Stimulated activated CD4-positive, alpha-beta T cell treated with anti-CD3 and anti-CD28 coated beads, Interleukin-4, amount 100 ng/mL, for 4 hours (primary cell): ENCODE measurements around the gene CFAP410.
"Not testable (repeated sequence)": the region's sequence is repeated elsewhere in the genome, so short reads cannot be mapped to it uniquely, and the experiment has no call there.

ENCODE experiments used
- DNase-seq, 2 experiments: peaks; one replicate each; pipeline ENCODE4 v3.0.0-alpha.2; 2020

The CFAP410 gene

DNA sequence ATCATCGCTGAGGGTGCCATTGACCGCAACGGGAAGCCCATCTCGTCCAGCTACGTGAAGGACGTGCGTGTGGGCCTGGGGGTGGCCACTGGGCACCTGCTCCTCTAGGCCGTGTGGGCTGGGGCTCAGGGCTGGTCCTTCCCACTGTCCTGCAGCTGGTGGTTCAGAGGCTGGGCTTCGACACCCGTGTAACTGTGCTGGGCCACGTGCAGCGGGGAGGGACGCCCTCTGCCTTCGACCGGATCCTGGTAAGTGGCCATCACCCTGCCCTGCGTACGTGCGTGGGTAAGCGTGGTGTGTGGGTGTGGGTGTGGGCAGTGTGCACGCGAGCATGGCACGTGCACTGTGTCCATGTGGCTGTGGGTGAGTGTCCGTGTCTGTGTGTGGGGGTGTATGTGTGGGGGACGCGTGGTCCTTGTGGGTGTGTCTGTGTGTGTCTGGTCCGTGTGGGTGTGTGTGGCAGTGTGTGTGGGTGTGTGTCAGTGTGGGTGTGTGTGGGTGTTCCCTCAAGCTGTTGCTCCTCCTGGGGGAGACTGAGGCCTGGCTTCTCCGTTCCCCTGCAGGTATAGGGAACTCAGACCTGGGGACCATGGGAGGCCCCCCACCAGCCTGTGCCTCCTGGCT is 22.8 kb downstream of the CFAP410 start:
- DNase-seq = no peak

DNA sequence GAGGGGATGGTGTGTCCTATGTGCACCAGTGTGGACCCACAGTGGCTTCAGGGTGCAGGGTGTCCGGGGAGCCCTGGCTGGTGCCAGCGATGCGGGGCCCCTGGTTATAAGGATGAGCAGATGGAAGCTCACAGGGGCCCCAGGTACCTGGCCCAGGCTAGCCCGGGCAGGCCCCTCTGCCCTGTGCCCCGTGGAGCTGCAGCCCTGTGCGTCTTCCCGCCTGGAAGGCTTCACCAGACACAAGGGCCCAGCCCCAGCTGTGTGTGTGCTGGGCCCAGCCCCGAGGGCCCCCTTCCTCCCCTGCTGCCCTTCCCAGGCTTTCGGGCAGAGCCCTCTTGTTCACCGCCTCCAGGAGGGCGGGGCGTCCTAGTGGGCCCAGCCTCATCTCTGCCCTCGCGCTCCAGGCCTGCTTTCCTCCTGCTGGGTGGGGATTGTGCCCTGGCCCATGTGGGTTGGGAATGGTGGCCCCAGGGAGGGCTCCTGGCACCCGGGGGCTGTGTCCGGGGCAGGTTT is 23.4 kb downstream of the CFAP410 start:
- no peak for DNase-seq

DNA sequence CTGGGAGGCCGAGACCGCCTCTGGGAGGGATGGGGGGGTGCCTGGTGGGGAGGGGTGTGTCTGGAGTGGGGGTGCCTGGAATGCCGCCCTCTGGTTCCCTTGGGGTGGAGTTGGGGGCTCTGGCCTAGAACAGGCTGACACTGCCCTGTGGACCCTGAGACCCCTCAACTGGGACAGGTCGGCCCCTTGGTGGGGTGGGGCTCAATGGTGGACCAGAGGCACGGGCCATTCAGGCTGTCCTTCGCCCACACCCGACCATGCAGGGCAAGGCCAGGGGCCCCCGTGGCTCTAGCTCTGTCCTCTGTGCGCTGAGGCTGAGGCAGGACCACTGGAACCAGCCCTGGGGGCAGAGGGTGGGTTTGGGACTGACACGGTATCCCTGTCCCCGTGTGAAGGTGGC is 24.6 kb downstream of the CFAP410 start:
- no peak for DNase-seq

DNA sequence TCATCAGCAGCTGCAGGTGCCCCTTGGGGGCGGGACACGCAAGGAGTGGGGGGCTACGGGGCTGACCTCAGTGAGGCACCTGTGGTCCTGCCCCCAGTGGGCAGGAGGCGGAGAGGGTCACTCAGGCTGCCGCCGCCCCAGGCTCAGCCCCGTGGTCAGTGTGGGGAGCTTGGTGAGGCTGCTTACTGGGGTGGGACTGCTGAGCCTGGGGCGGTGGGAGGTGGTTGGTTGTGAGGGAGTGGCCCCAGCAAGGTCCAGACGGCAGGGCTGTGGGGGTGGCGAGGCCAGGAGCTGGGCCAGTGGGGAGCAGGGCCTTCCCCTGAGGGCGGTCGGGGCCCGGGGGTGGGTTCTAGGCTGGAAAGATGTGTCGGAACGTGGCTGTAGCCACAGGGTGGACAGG is 25.1 kb downstream of the CFAP410 start:
- DNase-seq = no peak

DNA sequence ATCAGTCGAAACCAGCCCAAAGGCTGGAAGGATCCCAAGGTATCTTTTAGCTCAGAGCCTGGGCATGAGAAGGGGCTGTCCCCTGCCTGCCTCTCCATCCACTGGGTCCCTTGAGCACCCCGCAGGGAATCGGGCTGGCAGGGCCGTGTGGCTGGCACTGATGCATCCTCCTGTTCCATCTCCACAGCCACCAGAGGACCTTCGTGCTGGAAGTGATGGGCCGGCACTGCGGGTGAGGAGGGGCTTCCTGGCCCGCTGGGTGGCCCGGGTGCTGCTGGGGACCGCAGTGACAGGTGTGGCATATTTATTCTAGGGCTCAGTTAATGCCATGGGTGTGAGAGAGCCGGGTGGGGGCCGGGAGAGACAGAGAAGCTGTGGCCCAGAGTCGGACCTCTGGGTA is 25.7 kb downstream of the CFAP410 start:
- DNase-seq = no peak

DNA sequence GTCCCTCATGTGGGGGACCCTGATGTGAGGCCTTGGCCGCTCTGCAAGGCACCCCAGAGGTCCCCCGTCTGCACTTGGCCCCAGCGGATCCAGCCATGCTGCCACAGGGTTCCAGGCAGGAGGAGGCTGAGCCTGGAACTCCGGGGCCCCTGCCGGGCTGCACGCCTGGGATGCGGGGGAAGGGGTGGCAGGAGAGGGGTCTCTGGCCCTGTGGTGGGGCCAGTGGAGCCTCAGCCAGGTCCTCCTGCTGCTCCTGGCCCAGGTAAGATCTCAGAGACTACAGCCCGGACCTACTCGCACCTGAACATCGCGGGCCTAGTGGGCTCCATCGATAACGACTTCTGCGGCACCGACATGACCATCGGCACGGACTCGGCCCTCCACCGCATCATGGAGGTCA is 26.5 kb downstream of the CFAP410 start:
- no peak for DNase-seq

DNA sequence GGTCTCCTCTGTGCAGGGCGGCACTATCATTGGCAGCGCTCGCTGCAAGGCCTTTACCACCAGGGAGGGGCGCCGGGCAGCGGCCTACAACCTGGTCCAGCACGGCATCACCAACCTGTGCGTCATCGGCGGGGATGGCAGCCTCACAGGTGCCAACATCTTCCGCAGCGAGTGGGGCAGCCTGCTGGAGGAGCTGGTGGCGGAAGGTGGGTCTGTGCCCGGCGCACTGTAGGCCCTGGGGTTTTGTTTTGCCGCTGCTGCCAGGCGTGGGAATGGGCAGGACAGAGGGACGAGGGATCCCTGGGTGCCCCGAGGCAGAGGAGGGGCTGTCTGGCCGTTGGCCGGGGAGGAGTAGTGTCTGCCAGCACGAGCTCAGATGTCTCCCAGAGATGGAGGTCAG is 27.1 kb downstream of the CFAP410 start:
- no peak for DNase-seq

DNA sequence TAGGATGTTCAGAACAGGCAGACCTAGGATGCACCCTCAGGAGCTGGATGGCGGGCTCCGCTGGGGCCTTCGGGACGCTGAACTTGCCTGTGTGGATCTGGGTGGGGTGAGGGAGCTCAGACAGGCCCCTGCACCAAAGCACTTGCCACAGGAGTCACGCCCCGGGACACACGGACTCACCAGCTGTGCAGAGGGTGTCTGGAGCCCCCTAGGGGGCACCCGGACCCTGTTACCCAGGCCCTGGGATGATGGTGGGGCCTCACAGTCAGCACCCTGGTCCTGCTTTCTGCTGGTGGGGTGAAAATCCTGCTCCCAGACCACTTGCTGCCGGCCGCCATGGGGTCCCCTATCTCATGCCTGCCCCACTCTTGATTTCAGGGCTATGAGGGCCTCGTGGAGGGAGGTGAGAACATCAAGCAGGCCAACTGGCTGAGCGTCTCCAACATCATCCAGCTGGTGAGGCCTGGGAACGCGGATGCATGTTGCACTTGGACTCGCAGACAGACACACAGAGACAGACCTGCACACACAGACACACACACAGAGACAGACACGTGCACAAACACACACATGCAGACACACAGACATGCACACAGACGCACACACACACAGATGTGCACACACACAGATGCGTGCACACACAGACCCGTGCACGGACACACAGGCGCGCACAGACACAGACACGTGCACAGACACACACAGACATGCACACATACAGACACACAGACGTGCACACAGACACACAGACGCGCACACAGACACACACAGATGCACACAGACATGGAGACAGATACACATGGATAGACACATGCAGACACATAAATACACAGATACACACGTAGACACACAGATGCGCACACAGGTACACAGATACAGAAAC is 28.3 kb downstream of the CFAP410 start:
- DNase-seq = no peak

DNA sequence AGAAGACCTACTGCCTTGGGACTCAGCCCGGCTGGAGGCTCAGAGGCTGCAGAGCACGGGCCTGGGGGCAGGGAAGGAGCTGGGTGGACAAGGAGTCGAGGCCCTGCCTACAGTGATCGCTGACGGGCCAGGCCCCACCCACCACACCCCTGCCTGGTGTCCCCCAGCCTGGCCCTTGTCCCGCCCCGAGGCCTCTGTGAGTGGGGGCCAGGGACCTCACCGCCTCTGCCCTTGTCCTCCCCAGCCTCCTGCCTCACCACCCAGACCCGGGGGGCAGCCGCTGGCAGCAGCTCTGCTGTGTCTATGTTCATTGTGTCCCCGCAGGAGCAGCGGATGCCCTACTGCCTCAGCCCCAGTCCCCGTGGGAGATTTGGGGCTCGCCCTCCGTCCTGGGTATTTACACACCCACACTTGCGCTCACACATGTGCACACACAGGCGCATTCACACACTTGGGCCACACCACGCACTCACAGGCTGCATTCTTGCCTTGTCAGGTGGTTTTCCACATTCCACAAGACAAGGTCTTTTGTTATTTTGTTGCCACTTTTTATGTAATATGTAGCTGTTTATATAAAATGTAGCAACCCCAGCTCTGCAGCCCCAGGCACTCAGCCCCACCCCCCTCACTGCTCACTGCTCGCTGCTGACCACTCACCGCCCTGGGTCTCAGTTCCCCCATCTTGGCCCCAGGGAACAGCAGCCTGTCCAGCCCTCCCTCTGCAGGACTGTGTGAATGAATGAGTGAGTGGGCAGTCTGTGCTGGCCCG is 32.1 kb downstream of the CFAP410 start:
- DNase-seq = no peak

DNA sequence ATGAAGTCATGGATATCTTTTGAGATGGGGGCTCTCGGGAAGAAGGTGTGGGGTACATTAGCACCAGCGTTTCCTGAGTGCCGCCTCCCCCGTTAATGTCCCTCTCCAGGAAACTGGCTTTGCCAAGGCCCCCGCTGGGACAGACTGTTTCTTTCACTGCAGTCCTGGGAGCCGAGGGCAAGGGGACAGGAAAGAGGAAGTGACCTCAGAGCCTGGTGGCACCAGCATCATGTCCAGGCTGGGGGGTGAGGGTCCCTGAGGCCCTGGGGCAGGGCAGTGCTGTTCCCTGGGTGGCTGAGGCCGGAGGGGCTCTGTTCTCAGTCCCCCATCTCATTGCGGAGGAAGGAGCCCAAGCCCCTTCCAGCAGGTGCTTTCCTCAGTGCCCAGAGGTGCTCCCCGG is 33.5 kb downstream of the CFAP410 start:
- DNase-seq = no peak

DNA sequence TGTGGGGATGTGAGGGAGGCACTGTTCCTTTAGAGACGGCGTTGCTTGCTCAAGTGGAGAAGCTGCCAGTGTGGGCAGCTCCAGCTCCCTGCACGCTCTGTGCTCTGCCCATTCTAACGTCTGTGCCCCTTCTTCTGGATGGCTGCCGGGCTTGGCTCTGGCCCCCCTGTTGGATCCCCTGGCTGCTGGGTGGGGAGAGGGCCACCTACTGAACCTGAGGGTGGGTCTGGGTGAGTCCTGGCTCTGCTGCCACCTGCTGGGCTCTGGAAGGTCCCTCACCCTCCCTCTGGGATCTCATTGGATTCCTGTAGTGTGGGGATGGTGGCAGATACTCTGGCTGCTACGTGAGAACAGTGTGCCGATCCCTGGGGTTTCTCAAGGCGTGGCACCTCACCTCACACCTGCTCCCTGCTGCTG is 34.3 kb downstream of the CFAP410 start:
- peak; percentile 32 to 49 for DNase-seq

DNA sequence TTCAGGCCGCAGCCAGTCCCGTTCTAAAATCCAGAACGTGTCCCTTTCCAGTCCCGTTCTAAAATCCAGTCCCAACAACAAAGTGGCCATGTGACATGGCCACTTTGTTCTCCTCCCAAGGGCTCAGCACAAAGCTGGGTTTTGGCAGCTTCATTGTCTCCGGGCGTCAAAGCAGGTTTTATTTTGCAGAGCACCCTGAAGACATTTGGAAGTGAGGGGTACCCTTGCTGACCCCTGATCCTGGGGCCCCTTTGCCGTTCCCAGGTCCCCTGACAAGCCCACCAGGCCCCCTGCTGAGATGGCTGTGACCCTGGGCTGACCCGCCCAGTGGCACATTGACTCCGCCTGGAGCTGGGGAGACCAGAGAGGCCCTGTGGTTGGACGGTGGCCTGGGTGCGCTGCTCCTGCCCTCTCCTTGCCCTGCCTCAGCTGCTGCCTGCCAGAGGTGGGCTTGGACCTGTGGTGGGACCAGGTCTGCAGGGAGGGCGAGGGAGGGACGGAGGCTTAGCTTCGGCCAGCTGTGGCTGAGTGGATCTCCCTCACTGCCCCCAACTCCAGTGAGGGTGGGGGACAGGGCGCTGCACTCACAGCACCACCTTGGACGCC is 35.1 kb downstream of the CFAP410 start:
- no peak for DNase-seq

DNA sequence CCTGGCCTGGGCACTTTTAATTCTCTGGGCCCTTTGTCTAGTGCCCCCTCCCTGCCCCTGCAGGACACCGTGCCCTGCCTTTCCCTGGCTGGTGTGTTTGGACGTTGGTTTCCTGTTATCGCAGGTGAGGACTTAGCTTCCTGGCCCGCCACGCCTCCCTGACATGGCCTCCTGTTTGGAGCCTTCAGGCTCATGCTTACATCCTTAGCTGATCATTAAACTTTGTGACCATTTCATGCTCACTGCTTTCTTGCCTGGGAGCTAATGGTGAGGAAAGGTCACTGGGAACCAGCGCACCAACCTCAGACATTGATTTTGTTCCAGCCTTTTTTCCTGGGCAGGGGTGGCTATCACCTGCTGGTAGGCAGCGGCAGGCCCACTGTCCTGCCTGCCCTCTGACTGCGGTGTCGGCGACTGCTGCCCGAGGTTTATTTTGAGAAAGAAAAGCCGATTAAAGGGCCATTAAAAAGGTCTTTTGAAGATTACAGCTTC is 35.7 kb downstream of the CFAP410 start:
- no peak for DNase-seq

DNA sequence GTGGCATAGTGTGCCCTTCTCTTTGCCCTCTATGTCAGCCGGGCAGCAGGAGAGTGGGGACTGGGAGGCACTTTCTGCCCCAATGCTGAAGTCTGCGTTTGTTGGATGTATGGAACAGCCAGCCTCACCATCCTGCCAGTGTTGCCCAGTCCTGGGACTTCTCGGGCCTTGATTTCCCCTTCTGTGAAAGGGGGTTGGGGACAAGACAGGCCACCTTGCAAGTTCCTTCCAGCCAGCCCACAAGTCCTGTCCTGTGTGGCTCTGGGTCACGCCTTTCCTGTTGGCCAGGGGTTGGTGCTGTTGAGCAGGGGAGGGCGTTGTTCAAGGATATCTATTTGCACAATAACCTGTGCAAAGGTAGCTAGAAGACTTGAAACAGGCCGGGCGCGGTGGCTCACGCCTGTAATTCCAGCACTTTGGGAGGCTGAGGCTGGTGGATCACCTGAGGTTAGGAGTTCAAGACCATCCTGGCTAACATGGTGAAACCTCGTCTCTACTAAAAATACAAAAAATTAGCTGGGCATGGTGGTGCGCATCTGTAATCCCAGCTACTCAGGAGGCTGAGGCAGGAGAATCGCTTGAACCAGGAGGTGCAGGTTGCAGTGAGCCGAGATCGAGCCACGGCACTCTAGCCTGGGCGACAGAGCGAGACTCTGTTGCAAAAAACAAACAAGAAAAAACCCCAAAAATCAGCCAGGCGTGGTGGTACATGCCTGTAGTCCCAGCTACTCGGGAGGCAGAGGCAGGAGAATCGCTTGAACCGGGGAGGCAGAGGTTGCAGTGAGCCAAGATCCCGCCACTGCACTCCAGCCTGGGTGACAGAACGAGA is 36.4 kb downstream of the CFAP410 start:
- DNase-seq = not testable (repeated sequence)

DNA sequence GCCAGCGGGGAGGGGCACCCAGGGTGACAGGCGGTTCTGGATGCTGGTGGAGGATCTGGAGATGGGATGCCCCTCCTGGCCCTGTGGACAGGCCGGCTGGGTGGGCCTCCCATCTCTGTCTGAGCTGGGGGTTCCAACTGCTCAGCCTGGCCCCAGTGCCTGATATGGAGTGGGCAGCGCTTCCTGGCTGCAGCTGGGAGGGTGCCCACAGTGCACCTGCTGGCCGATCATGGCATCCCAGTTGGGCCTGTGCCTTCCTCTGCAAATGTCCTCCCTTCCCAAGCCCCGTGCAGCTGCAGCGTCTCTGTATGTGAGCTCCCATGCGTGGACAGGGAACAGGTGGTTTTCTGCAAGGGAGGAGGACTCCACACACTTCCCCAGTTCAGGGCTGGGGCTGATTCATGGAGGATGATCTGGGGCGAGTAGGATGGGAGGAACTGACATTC is 37.2 kb downstream of the CFAP410 start:
- DNase-seq = no peak

DNA sequence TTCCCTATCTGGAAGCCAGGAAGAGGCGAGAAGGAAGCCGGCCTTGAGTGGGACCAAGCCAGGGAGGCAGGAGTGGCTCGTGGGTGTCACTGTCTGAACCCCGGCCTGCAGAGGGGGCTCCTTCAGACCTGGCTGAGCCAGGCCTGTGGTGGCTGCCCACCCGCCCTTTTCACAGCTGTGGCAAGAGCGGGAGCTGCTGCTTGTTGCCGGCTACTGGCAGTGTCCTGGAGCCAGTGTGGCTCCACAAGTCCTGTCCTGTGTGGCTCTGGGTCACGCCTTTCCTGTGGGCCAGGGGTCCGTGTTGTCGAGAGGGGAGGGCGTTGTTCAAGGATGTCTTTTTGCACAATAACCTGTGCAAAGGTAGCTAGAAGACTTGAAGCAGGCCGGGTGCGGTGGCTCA is 38.0 kb downstream of the CFAP410 start:
- no peak for DNase-seq

DNA sequence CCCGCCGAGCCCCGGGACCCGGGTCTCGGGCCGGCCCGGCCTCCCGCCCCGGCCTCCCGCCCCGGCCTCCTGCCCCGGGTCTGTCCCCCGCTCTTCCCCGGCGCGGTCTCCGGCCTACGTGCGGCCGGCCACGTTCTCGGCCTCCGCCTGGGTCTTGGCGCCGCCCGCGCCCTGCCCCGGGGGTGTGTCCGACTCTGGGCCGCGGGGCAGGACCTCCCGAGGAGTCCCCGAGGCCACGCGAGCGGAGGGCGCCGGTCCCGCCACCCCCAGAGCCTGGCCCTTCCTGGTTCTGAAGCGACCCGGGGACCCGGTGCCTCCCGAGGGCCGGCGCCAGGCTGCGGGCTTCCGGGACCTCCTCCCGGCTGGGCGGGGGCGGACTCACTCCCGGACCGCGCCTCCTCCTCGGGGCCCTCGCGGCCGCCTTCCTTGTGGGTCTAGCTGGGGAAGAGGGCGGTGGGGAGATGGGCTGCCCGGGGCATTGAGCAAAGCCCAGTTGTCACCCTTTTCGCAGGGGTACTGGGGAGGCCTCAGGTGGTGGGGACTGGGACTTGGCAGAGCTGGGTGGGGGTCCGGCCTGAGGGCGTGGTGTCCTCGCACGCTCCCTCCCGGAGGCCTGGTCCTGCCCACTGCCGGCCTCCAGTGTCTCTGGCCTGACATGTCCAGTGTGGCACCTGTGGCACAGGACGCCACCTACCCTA is 38.8 kb downstream of the CFAP410 start:
- peak; percentile 55 to 67 for DNase-seq

DNA sequence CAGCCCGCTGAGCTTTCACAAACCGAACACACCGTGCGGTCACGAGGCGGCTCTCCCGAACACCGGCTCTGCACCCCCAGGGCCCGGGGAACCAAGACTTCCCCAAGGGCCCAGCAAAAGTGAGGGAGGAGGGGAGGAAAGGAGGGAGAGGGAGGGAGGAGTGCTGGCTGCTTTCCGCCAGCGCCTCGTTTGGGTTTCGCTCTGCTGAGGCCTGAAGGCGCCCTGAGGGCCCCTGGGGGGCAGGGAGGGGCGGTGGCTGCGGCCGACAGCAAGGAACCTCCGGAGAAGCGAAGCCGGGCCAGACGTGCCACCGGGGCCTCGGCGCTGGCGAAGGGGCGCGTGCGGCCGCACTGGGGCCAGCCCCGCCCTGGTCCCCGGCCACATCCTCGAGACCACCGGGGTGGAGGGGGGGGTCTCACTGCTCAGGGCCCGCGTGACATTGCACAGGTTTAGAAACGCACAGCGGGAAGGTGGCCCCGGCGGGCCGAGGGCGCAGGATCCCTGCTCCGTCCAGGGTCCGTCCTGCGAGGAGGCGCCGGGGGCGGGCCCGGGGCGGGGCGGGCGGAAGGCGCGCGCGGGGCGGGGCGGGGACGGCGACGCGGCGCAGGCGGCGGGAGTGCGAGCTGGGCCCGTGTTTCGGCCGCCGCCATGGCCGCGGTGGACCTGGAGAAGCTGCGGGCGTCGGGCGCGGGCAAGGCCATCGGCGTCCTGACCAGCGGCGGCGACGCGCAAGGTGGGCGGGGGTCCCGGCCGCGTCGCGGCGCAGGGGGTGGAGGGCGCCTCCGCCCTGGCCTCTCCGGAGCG is 39.5 kb downstream of the CFAP410 start, which contains the start of gene PFKL:
Gene PFKL, plus strand, starts transcription at position 596 of the 804 bp plus-strand sequence. Its CDS starts 53 bp downstream, at position 649.
- peak; percentile 19 to 67 for DNase-seq

DNA sequence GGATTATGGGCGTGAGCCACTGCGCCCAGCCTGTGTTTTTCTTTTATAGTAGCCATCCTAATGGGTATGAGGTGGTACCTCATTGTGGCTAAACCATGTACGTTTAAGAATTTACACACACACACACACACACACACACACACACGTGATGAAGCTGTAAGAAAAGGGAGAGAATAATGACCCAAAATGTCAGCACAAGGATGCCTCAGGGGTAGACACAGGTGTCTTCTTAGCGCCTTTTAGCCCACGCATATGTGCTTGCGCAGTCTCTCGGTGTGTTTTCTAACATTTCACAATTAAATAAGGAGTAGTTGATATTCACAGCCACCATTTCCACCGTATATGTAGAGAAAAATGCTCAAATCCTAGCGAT is 40.1 kb downstream of the CFAP410 start:
- DNase-seq = no peak

DNA sequence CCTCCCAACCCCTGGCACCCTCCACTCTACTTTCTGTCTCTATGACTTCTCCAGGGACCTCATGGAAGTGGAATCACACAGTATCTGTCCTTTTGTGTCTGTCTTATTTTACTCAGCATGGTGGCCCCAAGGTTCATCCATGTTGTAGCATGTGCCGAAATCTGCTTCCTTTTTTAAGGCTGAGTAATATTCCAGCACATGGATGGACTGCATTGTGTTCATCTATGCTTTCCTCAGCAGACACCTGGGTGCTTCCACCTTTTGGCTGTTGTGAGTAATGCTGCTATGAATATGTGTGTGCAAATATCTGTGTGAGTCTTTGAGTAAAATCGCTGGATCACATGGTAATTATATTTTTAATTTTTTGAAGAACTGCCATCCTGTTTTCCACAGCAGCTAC is 40.9 kb downstream of the CFAP410 start:
- no peak for DNase-seq
